Smooth muscle cell (in vitro differentiated cells): ENCODE data around the gene MBOAT2. TPM values are rescaled to one million over a fixed set of nuclear protein-coding genes. Genes with fewer than 3 reads are reported as not detected.

ENCODE experiments used
- DNase-seq: peaks from one replicate; lab custom pipeline; 2025; ENCODE audit not compliant: unreplicated experiment; lab: John Stamatoyannopoulos, UW
- H2AFZ ChIP-seq: fragments of 200-600 bp; sonication (generic); 2 replicates; pipeline ENCODE4 v1.6.0; 2016; ENCODE audit warnings: antibody characterized with exemption, low read depth, mild to moderate bottlenecking
- H3F3A ChIP-seq: fragments of 200-600 bp; sonication (generic); 2 replicates; pipeline ENCODE4 v1.6.0; 2017; ENCODE audit warnings: antibody characterized with exemption, low read depth
- H3K27ac ChIP-seq: fragments of 200-600 bp; sonication (generic); 2 replicates; pipeline ENCODE4 v1.5.1; 2016; ENCODE audit warnings: low read depth, mild to moderate bottlenecking
- H3K27me3 ChIP-seq: fragments of 200-600 bp; sonication (generic); 2 replicates; pipeline ENCODE4 v1.6.1; 2016; ENCODE audit warnings: low read depth, mild to moderate bottlenecking
- H3K36me3 ChIP-seq: fragments of 200-600 bp; sonication (generic); 2 replicates; pipeline ENCODE4 v1.5.1; 2016; ENCODE audit warnings: low read depth
- H3K4me1 ChIP-seq: fragments of 200-600 bp; sonication (generic); 2 replicates; pipeline ENCODE4 v1.5.1; 2016; ENCODE audit warnings: low read depth
- H3K4me2 ChIP-seq: fragments of 200-600 bp; sonication (generic); 2 replicates; pipeline ENCODE4 v1.6.0; 2016; ENCODE audit warnings: mild to moderate bottlenecking
- H3K4me3 ChIP-seq: fragments of 200-600 bp; sonication (generic); 2 replicates; pipeline ENCODE4 v1.5.1; 2016; ENCODE audit warnings: mild to moderate bottlenecking
- H3K79me2 ChIP-seq: fragments of 200-600 bp; sonication (generic); 2 replicates; pipeline ENCODE4 v1.6.0; 2016; ENCODE audit warnings: low read depth, mild to moderate bottlenecking
- H3K9ac ChIP-seq: fragments of 200-600 bp; sonication (generic); 2 replicates; pipeline ENCODE4 v1.6.0; 2016; ENCODE audit warnings: low read depth
- H3K9me3 ChIP-seq: fragments of 200-600 bp; sonication (generic); replicated peaks from 2 replicates; pipeline ENCODE4 v1.5.1; 2016; ENCODE audit warnings: low read depth
- H4K20me1 ChIP-seq: fragments of 200-600 bp; sonication (generic); 2 replicates; pipeline ENCODE4 v1.6.0; 2016; ENCODE audit warnings: low read depth
- CTCF ChIP-seq: fragments of 200-600 bp; sonication (generic); IDR thresholded peaks from 2 replicates; pipeline ENCODE4 v1.5.1; 2017; ENCODE audit warnings: borderline replicate concordance, mild to moderate bottlenecking, antibody characterized with exemption; ENCODE audit not compliant: insufficient read depth, poor library complexity, severe bottlenecking
- WGBS: methylation state at CpG from one replicate; pipeline ENCODE4 v1.1.7; 2016; ENCODE audit warnings: low lambda C conversion rate; 5-methylcytosine and 5-hydroxymethylcytosine counted together
- polyA plus RNA-seq: library from polyadenylated mRNA; unstranded; fragments of >200 nt; fragmentation: Nextera tagmentation; extraction: Ambion mirVana; gene quantifications from 2 replicates; pipeline ENCODE4 v1.2.1, GENCODE V29; 2016
- total RNA-seq: library from RNA; depleted of rRNA; stranded (reverse); fragments of >200 nt; gene quantifications from 2 replicates; pipeline ENCODE4 v1.2.3, GENCODE V29; 2014

Gene MBOAT2
- total and polyA plus RNA-seq, 2 experiments from 2014 or later = 24.1 to 32.6 TPM

- Histone ChIP-seq H3K27ac (peak overlapping the region; percentile 89), H3K4me2 (peak overlapping the region; percentile 45), H3K9ac (peak overlapping the region; percentile 24), H3F3A (peaks cover 17% of the 10 kb centered on the region), H2AFZ (no peak overlapping the region), H3K79me2 (peaks cover 81% of the 10 kb centered on the region), H3K4me1 (peaks cover 16% of the 10 kb centered on the region), H3K4me3 (no peak overlapping the region), H3K27me3 (no peaks in the 10 kb centered on the region), H3K9me3 (no peaks in the 10 kb centered on the region), H3K36me3 (no peaks in the 10 kb centered on the region), H4K20me1 (peaks cover 12% of the 10 kb centered on the region)
- DNase-seq = no peak
- 50% methylated on average over 11 of the region's 11 CpGs for WGBS
- peak; percentile 32 for TF ChIP-seq CTCF
Observed at GRCh38 chr2:8986327-8986976, 17.0 kb downstream of the MBOAT2 start.

DNA sequence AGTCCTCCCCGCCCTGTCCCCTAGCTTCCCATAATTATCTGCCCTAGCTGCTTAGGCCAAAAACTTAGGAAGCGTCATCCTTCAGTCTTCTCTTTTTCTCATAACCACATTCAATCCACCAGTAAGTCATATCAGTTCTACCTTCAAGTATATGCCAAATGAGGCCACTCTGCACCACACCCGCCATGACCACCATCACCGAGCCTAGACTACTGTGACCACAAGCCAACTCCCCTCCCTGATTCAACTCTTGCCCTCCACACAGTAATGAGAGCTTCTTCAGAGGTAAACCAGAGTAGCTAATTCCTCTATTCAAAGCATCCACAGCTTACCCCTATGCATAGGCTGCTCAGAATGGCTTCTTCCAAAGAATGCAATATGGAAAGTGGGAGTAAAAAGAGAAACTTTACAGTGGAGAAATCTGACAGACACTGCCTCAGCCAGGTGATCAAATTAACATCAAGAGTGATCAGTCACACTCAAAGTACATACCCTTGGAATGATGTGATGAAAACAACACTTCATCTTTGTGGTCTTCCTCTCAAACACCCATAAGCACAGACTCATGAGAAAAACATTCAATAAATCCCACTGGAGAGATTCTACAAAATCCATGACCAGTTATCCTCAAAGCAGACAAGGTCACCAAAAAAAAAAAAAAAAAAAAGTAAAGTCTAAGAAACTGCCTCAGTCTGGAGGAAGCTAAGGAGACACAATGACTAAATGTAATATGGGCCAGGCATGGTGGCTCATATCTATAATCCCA is 17.7 kb downstream of the MBOAT2 start:
- Histone ChIP-seq H3K36me3 (no peaks in the 10 kb centered on the region), H4K20me1 (peaks cover 12% of the 10 kb centered on the region), H3K9ac (peak overlapping the region; percentile 24), H3K79me2 (peaks cover 81% of the 10 kb centered on the region), H3K27me3 (no peaks in the 10 kb centered on the region), H3K27ac (peak overlapping the region; percentile 89), H3K9me3 (no peaks in the 10 kb centered on the region), H3K4me1 (peaks cover 16% of the 10 kb centered on the region), H2AFZ (no peak overlapping the region), H3F3A (peaks cover 17% of the 10 kb centered on the region), H3K4me3 (no peak overlapping the region), H3K4me2 (peak overlapping the region; percentile 73)
- WGBS = 67% methylated on average over 4 of the region's 4 CpGs
- no peak for TF ChIP-seq CTCF
- no peak for DNase-seq

DNA sequence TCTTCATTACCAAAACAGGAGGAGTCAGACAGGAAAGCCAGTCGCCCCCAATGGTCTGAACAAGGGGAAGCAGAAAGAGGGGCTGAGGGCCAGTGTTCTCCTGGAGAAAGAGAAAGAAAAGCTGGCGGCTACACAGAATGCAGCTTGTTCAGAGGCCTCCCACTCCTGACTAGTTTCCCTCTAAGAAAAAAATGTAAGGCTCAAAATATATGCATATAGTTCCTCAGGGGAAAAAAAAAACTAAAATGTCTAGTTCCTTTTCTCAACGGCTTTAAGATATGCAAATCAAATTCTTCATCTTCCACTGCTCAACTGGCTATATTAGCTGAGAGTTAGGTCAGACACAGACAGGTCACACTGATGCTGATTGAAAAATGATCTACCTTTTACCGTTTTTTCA is 18.6 kb downstream of the MBOAT2 start:
- H3K79me2 ChIP-seq = peaks cover 82% of the 10 kb centered on the region
- H3K36me3 ChIP-seq = no peaks in the 10 kb centered on the region
- peak overlapping the region; percentile 73 for H3K4me2 ChIP-seq
- peak overlapping the region; percentile 70 for H3K9ac ChIP-seq
- no peak for TF ChIP-seq CTCF
- peaks cover 12% of the 10 kb centered on the region for H4K20me1 ChIP-seq
- no peak overlapping the region for H3K4me3 ChIP-seq
- H3K9me3 ChIP-seq = no peaks in the 10 kb centered on the region
- DNase-seq = no peak
- H3K27me3 ChIP-seq = no peaks in the 10 kb centered on the region
- peaks cover 17% of the 10 kb centered on the region for H3F3A ChIP-seq
- WGBS = 60% methylated on average over 4 of the region's 4 CpGs
- H3K4me1 ChIP-seq = peaks cover 20% of the 10 kb centered on the region
- H3K27ac ChIP-seq = peak overlapping the region; percentile 89
- no peak overlapping the region for H2AFZ ChIP-seq

DNA sequence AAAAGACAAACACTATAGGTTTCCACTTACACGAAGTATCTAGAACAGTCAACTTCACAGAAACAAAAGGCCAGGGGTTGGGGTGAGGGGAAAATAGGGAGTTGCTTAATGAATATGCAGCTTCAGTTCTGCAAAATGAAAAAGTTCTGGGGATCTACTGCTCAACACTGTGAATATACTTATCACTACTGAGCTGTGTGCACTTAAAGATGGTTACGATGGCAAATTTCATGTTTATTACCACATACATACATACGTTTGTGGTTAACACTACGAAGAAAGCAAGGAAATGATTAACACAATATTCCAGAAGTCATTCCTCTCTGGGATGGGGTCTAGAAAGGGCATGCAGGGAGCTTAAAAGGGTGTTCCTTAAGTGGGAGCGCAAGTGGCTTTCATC is 19.3 kb downstream of the MBOAT2 start:
- Histone ChIP-seq H3K27ac (peak overlapping the region; percentile 89), H3K36me3 (no peaks in the 10 kb centered on the region), H3K4me3 (no peak overlapping the region), H3F3A (peaks cover 17% of the 10 kb centered on the region), H3K4me1 (peaks cover 20% of the 10 kb centered on the region), H3K79me2 (peaks cover 82% of the 10 kb centered on the region), H3K4me2 (peak overlapping the region; percentile 73), H4K20me1 (peaks cover 14% of the 10 kb centered on the region), H3K9me3 (no peaks in the 10 kb centered on the region), H2AFZ (peak overlapping the region; percentile 64), H3K27me3 (no peaks in the 10 kb centered on the region), H3K9ac (peak overlapping the region; percentile 70)
- 28% methylated on average over 5 of the region's 5 CpGs for WGBS
- TF ChIP-seq CTCF = no peak
- no peak for DNase-seq
